Measurements from ENCODE around the gene PHLDA2. TPM values are rescaled to one million over a fixed set of nuclear protein-coding genes. Genes with fewer than 3 reads are reported as not detected.
A peak's percentile ranks its signal among the peaks of the same experiment; 100 is the strongest.

The PHLDA2 gene
- total and polyA plus RNA-seq, 2 donors from 2014 or later: 9.0 to 19.7 TPM

DNA sequence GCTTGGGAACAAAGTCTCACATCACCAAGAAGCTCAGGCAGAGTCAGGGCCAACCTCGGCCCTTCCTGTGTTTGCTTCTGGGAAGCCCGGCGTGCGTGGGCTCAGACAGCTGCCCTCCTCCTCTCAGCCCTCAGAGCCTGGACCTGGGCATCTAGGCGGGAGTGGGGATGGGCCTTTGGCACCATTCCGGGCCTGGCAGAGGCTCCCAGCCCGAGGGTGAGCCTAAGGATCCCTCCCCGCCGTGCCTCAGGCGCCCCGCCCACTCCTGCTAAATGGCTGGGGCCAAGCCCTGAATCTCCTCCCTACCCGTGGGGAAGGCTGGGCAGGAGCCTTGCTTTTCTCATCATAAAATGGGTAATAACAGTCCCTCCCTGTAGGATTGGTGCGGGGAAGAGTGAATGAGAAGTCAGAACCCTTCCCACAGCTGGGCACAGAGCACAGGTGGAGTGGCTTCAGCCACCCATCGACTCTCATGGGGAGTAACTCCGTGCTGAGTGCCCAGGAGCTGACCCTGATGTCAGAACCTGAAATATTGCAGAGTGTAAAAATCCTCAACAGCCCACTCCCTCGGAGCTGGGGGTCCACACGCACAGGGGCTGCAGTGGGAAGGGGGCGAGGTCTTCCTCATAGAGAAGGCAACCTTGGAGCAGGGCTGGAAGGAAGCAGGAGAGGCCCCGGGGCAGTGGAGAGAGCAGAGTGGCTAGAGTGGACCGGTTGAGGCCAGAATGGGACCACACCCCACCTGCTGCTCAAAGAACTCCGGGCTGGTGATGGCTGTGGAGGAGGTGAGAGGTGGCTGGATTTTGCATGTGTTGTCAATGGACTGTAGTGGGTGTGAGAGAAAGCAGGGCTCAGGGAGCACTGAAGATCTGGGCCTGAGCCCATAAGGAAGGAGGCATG is 24.8 kb downstream of the PHLDA2 start:
- H3K9me3 ChIP-seq (ENCODE audit: control insufficient read depth in 2 of 3, insufficient read depth in 1 of 3, low read length in 3 of 3): no peaks in the 10 kb centered on the region
- TF ChIP-seq CTCF (IDR thresholded peaks at IDR 0.05; ENCODE audit: borderline replicate concordance, extremely low read depth, insufficient read depth): no peak
- H3K36me3 ChIP-seq (ENCODE audit: control insufficient read depth in 2 of 3, insufficient read depth in 3 of 3, low read length in 3 of 3): no peaks in the 10 kb centered on the region
- intact Hi-C loops (cut with DNase I): no loop called here
- peak overlapping the region in 2 of 3 donors; percentile 43 to 70 for H3K4me3 ChIP-seq (ENCODE audit: low read length in 3 of 3)
- no peaks in the 10 kb centered on the region for H3K27me3 ChIP-seq (ENCODE audit: control insufficient read depth, insufficient read depth, low read length)
- H3K9ac ChIP-seq (ENCODE audit: low read length in 3 of 3): peak overlapping the region in 1 of 3 donors; percentile 15
- peak overlapping the region; percentile 32 to 83 for H3K27ac ChIP-seq (ENCODE audit: low read depth in 2 of 2, low read length in 2 of 2)
- DNase-seq (no peak), FAIRE-seq (no peak)
- H3K4me1 ChIP-seq (ENCODE audit: control insufficient read depth in 2 of 3, insufficient read depth in 2 of 3, low read depth in 1 of 3, low read length in 3 of 3): peaks cover 0 to 22% (median 21%) of the 10 kb centered on the region in 3 donors

DNA sequence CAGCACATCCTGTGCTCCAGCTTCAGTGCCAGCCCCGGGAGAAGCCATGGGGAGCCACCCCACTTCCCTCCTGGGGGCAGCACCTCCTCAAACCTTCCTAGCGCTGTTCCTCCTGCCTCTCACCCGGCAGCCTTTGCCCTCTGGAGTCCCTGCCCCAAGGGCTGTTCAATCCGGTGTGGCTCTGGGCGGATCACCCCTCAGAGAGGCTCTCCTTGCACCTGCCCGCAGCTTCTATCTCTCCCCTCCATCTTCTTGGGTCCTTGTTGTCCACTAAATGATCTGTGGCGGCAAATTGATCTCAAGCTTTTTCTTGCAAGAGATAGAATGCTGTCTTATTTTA is 25.6 kb downstream of the PHLDA2 start:
- intact Hi-C loops (cut with DNase I): no loop called here
- H3K4me1 ChIP-seq (ENCODE audit: control insufficient read depth in 2 of 3, insufficient read depth in 2 of 3, low read depth in 1 of 3, low read length in 3 of 3): peaks cover 0 to 27% (median 22%) of the 10 kb centered on the region in 3 donors
- H3K9me3 ChIP-seq (ENCODE audit: control insufficient read depth in 2 of 3, insufficient read depth in 1 of 3, low read length in 3 of 3): no peaks in the 10 kb centered on the region
- H3K9ac ChIP-seq (ENCODE audit: low read length in 3 of 3): no peak overlapping the region
- H3K27me3 ChIP-seq (ENCODE audit: control insufficient read depth, insufficient read depth, low read length): no peaks in the 10 kb centered on the region
- H3K27ac ChIP-seq (ENCODE audit: low read depth in 2 of 2, low read length in 2 of 2): peak overlapping the region; percentile 65 to 83
- no peak for DNase-seq
- H3K4me3 ChIP-seq (ENCODE audit: low read length in 3 of 3): peak overlapping the region in 2 of 3 donors; percentile 43 to 70
- no peak for FAIRE-seq
- TF ChIP-seq CTCF (IDR thresholded peaks at IDR 0.05; ENCODE audit: borderline replicate concordance, extremely low read depth, insufficient read depth): no peak
- no peaks in the 10 kb centered on the region for H3K36me3 ChIP-seq (ENCODE audit: control insufficient read depth in 2 of 3, insufficient read depth in 3 of 3, low read length in 3 of 3)

DNA sequence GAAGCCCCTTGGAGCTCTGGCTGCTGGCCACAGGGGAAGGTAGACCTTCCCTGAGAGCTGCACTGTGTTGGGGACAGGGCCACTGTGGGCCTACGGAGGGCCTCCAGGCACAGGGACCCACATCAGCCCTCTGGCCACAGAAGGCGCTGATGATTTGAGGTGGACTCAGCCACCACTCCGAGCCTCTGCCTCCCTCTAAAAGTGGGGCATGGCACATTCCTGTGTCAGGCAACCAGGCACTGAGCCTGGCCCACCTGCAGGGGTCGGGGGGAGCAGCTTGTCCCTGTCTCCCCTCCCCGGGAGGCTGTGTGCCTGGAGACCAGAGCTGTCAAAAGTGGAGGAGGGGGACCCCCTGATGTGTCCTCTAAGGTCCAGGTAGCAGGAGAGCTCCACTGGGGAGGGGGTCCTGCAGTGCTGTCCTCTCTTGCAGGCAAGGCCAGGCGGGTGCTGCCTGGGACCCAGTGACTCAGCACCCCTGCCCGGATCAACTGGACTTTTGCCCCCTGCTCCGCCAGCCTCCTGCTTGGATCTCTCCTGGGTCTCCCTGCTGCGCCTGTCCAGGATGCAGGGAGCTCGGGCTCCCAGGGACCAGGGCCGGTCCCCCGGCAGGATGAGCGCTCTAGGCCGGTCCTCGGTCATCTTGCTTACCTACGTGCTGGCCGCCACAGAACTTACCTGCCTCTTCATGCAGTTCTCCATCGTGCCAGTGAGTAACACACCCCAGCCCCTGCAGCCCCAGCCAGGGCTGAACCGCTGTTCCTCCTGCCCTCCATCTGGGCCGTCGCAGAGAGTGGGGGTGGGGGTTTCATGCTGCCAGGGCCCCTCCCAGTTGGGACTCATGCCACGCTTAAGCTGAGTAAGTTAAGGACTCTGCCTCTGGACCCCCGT is 26.2 kb downstream of the PHLDA2 start:
- Histone ChIP-seq H3K9ac (ENCODE audit: low read length in 3 of 3) (peak overlapping the region in 1 of 3 donors; percentile 73), H3K36me3 (ENCODE audit: control insufficient read depth in 2 of 3, insufficient read depth in 3 of 3, low read length in 3 of 3) (no peaks in the 10 kb centered on the region), H3K27me3 (ENCODE audit: control insufficient read depth, insufficient read depth, low read length) (no peaks in the 10 kb centered on the region), H3K4me1 (ENCODE audit: control insufficient read depth in 2 of 3, insufficient read depth in 2 of 3, low read depth in 1 of 3, low read length in 3 of 3) (peaks cover 0 to 27% (median 25%) of the 10 kb centered on the region in 3 donors), H3K9me3 (ENCODE audit: control insufficient read depth in 2 of 3, insufficient read depth in 1 of 3, low read length in 3 of 3) (no peaks in the 10 kb centered on the region), H3K27ac (ENCODE audit: low read depth in 2 of 2, low read length in 2 of 2) (peak overlapping the region; percentile 78 to 83), H3K4me3 (ENCODE audit: low read length in 3 of 3) (peak overlapping the region in 2 of 3 donors; percentile 43 to 70)
- peak in 1 of 5 donors; percentile 71 for DNase-seq
- intact Hi-C loops (cut with DNase I): no loop called here
- TF ChIP-seq CTCF (IDR thresholded peaks at IDR 0.05; ENCODE audit: borderline replicate concordance, extremely low read depth, insufficient read depth): no peak
- no peak for FAIRE-seq
